ENCODE data around the gene CEP162. TPM values are rescaled to one million over a fixed set of nuclear protein-coding genes. Genes with fewer than 3 reads are reported as not detected.

Gene CEP162
- total RNA-seq, 2 donors from 2014 or later, result 6.3 to 9.7 TPM

GRCh38 chr6:84103029-84103428, 124.4 kb downstream of the CEP162 start:
- H3K36me3 ChIP-seq, result no peaks in the 10 kb centered on the region

GRCh38 chr6:84095156-84095555, 132.3 kb downstream of the CEP162 start:
- no peaks in the 10 kb centered on the region for H3K27me3 ChIP-seq (replicated peaks; ENCODE audit: insufficient read depth)
- no peaks in the 10 kb centered on the region for H3K36me3 ChIP-seq
- ATAC-seq (ENCODE audit: insufficient number of reproducible peaks, low FRiP score, low read depth) (no peak), DNase-seq (ENCODE audit: low spot score) (no peak)
- H3K9me3 ChIP-seq, result no peaks in the 10 kb centered on the region
- TF ChIP-seq, protein P1, sequence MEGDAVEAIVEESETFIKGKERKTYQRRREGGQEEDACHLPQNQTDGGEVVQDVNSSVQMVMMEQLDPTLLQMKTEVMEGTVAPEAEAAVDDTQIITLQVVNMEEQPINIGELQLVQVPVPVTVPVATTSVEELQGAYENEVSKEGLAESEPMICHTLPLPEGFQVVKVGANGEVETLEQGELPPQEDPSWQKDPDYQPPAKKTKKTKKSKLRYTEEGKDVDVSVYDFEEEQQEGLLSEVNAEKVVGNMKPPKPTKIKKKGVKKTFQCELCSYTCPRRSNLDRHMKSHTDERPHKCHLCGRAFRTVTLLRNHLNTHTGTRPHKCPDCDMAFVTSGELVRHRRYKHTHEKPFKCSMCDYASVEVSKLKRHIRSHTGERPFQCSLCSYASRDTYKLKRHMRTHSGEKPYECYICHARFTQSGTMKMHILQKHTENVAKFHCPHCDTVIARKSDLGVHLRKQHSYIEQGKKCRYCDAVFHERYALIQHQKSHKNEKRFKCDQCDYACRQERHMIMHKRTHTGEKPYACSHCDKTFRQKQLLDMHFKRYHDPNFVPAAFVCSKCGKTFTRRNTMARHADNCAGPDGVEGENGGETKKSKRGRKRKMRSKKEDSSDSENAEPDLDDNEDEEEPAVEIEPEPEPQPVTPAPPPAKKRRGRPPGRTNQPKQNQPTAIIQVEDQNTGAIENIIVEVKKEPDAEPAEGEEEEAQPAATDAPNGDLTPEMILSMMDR (IDR thresholded peaks at IDR 0.05), result no peak
- no peak overlapping the region for H3K4me3 ChIP-seq
- peaks cover 8 to 31% of the 10 kb centered on the region in 2 donors for H3K4me1 ChIP-seq (ENCODE audit: control insufficient read depth in 1 of 2, low read depth in 2 of 2)
- peak overlapping the region in 1 of 2 donors; percentile 74 for H3K27ac ChIP-seq

More at GRCh38 chr6:84103029-84103428, 124.4 kb downstream of the CEP162 start:
- ATAC-seq (ENCODE audit: insufficient number of reproducible peaks, low FRiP score, low read depth), result no peak
- H3K27ac ChIP-seq, result no peak overlapping the region
- DNase-seq (ENCODE audit: low spot score), result no peak
- no peak overlapping the region for H3K4me3 ChIP-seq
- TF ChIP-seq, protein P1 (IDR thresholded peaks at IDR 0.05), result no peak
- no peaks in the 10 kb centered on the region for H3K9me3 ChIP-seq
- no peaks in the 10 kb centered on the region for H3K27me3 ChIP-seq (replicated peaks; ENCODE audit: insufficient read depth)
- no peaks in the 10 kb centered on the region for H3K4me1 ChIP-seq (ENCODE audit: control insufficient read depth in 1 of 2, low read depth in 2 of 2)

GRCh38 chr6:84093441-84094435, 133.7 kb downstream of the CEP162 start:
- TF ChIP-seq, protein P1 (IDR thresholded peaks at IDR 0.05), result no peak
- no peak for ATAC-seq (ENCODE audit: insufficient number of reproducible peaks, low FRiP score, low read depth)
- H3K4me3 ChIP-seq, result no peak overlapping the region
- no peaks in the 10 kb centered on the region for H3K9me3 ChIP-seq
- DNase-seq (ENCODE audit: low spot score), result no peak
- H3K27me3 ChIP-seq (replicated peaks; ENCODE audit: insufficient read depth), result no peaks in the 10 kb centered on the region
- H3K36me3 ChIP-seq, result no peaks in the 10 kb centered on the region
- peak overlapping the region; percentile 31 to 74 for H3K27ac ChIP-seq
- H3K4me1 ChIP-seq (ENCODE audit: control insufficient read depth in 1 of 2, low read depth in 2 of 2), result peaks cover 12 to 45% of the 10 kb centered on the region in 2 donors

DNA sequence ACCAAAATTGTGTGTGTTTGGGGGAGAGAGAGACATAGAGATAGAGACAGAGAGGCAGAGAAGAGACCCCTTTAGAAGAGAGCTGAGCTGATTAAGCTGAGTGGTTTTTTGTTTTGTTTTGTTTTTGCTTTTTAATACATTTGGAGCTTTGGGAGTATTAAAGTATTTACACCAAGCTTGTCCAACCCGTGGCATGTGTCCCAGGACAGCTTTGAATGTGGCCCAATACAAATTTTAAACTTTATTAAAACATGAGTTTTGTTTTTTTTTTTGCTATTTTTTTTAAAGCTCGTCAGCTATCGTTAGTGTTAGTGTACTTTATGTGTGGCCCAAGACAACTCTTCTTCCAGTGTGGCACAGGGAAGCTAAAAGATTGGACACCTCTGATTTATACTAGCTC, 137.9 kb downstream of the CEP162 start:
- no peaks in the 10 kb centered on the region for H3K27me3 ChIP-seq (replicated peaks; ENCODE audit: insufficient read depth)
- H3K4me3 ChIP-seq, result no peak overlapping the region
- TF ChIP-seq, protein P1 (IDR thresholded peaks at IDR 0.05), result no peak
- ATAC-seq (ENCODE audit: insufficient number of reproducible peaks, low FRiP score, low read depth) (no peak), DNase-seq (ENCODE audit: low spot score) (no peak)
- H3K9me3 ChIP-seq, result no peaks in the 10 kb centered on the region
- H3K4me1 ChIP-seq (ENCODE audit: control insufficient read depth in 1 of 2, low read depth in 2 of 2), result peaks cover 12 to 39% of the 10 kb centered on the region in 2 donors
- no peaks in the 10 kb centered on the region for H3K36me3 ChIP-seq
- peak overlapping the region; percentile 19 to 67 for H3K27ac ChIP-seq

- no peaks in the 10 kb centered on the region for H3K36me3 ChIP-seq
- ATAC-seq (ENCODE audit: insufficient number of reproducible peaks, low FRiP score, low read depth) (peak; percentile 16), DNase-seq (ENCODE audit: low spot score) (no peak)
- TF ChIP-seq, protein P1 (IDR thresholded peaks at IDR 0.05), result no peak
- H3K27ac ChIP-seq, result peak overlapping the region; percentile 19 to 67
- H3K27me3 ChIP-seq (replicated peaks; ENCODE audit: insufficient read depth), result no peaks in the 10 kb centered on the region
- H3K9me3 ChIP-seq, result no peaks in the 10 kb centered on the region
- H3K4me1 ChIP-seq (ENCODE audit: control insufficient read depth in 1 of 2, low read depth in 2 of 2), result peaks cover 9 to 36% of the 10 kb centered on the region in 2 donors
- no peak overlapping the region for H3K4me3 ChIP-seq
Observed at GRCh38 chr6:84089081-84089480, 138.4 kb downstream of the CEP162 start.

Measured in thoracic aorta (tissue), 2 donors.